ENCODE measurements around the gene ADAR. TPM values are rescaled to one million over a fixed set of nuclear protein-coding genes. Genes with fewer than 3 reads are reported as not detected.

Gene ADAR
- total RNA-seq, 2 experiments from 2014 or later, result 261 to 267 TPM

GRCh38 chr1:154578058-154578418, 29.9 kb downstream of the ADAR start:
- ChIA-PET POLR2A (interaction anchor here (0.7 to 1.6 kb wide), 3 partner anchors 17 to 20 kb away, joined by 3 to 4 read pairs (median 3); no protein-coding TSS in a partner anchor), CTCF (interaction anchor here (1.9 to 4.8 kb wide), 2 partner anchors 18 to 98 kb away, joined by 8 to 23 read pairs; no protein-coding TSS in a partner anchor)
- Mint-ChIP-seq H3K27me3 (no peaks in the 10 kb centered on the region), H3K9me3 (no peaks in the 10 kb centered on the region), H3K4me3 (no peak overlapping the region), H3K36me3 (ENCODE audit: low read depth) (peaks cover 10% of the 10 kb centered on the region), H3K4me1 (ENCODE audit: low read depth) (no peaks in the 10 kb centered on the region), H3K27ac (no peak overlapping the region)
- TF ChIP-seq CTCF (IDR thresholded peaks at IDR 0.05), result no peak
- no peak for DNase-seq
- intact Hi-C loops (cut with micrococcal nuclease), result no loop called here
- no peak for ATAC-seq

GRCh38 chr1:154577346-154578057, 30.5 kb downstream of the ADAR start:
- ChIA-PET CTCF (interaction anchor here (1.2 to 4.8 kb wide), 3 partner anchors 17 to 97 kb away, joined by 3 to 23 read pairs (median 8); no protein-coding TSS in a partner anchor), POLR2A (interaction anchor here (0.8 to 2.0 kb wide), 5 partner anchors 9 to 51 kb away, joined by 3 to 6 read pairs (median 3); no protein-coding TSS in a partner anchor)
- intact Hi-C loops (cut with micrococcal nuclease), result no loop called here

GRCh38 chr1:154575951-154576566, 31.9 kb downstream of the ADAR start:
- intact Hi-C loops (cut with micrococcal nuclease), result no loop called here
- Mint-ChIP-seq H3K4me1 (ENCODE audit: low read depth) (no peaks in the 10 kb centered on the region), H3K9me3 (no peaks in the 10 kb centered on the region), H3K27me3 (no peaks in the 10 kb centered on the region), H3K36me3 (ENCODE audit: low read depth) (peaks cover 3% of the 10 kb centered on the region), H3K4me3 (no peak overlapping the region), H3K27ac (no peak overlapping the region)
- TF ChIP-seq CTCF (IDR thresholded peaks at IDR 0.05), result no peak
- ChIA-PET CTCF (interaction anchor here (1.2 to 4.8 kb wide), 3 partner anchors 16 to 96 kb away, joined by 3 to 23 read pairs (median 8); no protein-coding TSS in a partner anchor), POLR2A (interaction anchor here (1.1 to 2.0 kb wide), 5 partner anchors 14 to 28 kb away, joined by 3 to 6 read pairs (median 4); no protein-coding TSS in a partner anchor)
- DNase-seq (no peak), ATAC-seq (no peak)

More at GRCh38 chr1:154577346-154578057, 30.5 kb downstream of the ADAR start:
- no peak for TF ChIP-seq CTCF (IDR thresholded peaks at IDR 0.05)
- DNase-seq (no peak), ATAC-seq (no peak)
- no peak overlapping the region for H3K27ac Mint-ChIP-seq
- no peak overlapping the region for H3K4me3 Mint-ChIP-seq
- no peaks in the 10 kb centered on the region for H3K9me3 Mint-ChIP-seq
- H3K36me3 Mint-ChIP-seq (ENCODE audit: low read depth), result peaks cover 9% of the 10 kb centered on the region
- H3K27me3 Mint-ChIP-seq, result no peaks in the 10 kb centered on the region
- H3K4me1 Mint-ChIP-seq (ENCODE audit: low read depth), result no peaks in the 10 kb centered on the region

GRCh38 chr1:154575147-154575927, 32.6 kb downstream of the ADAR start:
- Mint-ChIP-seq H3K4me1 (ENCODE audit: low read depth) (no peaks in the 10 kb centered on the region), H3K9me3 (no peaks in the 10 kb centered on the region), H3K27ac (no peak overlapping the region), H3K27me3 (no peaks in the 10 kb centered on the region), H3K4me3 (no peak overlapping the region), H3K36me3 (ENCODE audit: low read depth) (no peaks in the 10 kb centered on the region)
- ATAC-seq, result peak; percentile 15
- ChIA-PET CTCF (interaction anchor here (4.8 kb wide), 1 partner anchor 15 kb away, joined by 23 read pairs; no protein-coding TSS in a partner anchor), POLR2A (interaction anchor here (1.1 to 1.8 kb wide), 4 partner anchors 16 to 29 kb away, joined by 3 to 6 read pairs (median 4); no protein-coding TSS in a partner anchor)
- DNase-seq, result no peak
- intact Hi-C loops (cut with micrococcal nuclease), result no loop called here
- no peak for TF ChIP-seq CTCF (IDR thresholded peaks at IDR 0.05)
